Liver (tissue), 3 donors: ENCODE results near the gene GPX4.
A peak's percentile ranks its signal among the peaks of the same experiment; 100 is the strongest.

Experiments used
- CTCF ChIP-seq: fragments of 150-350 bp; IDR thresholded peaks from 2 replicates; pipeline ENCODE4 v1.5.1; 2017; ENCODE audit warnings: improper control_type of control experiment, low read depth, low read length; ENCODE audit not compliant: missing input control
- HNF4G ChIP-seq: IDR thresholded peaks from 2 replicates; pipeline ENCODE4 v1.6.1; 2016; ENCODE audit warnings: antibody characterized with exemption
- JUND ChIP-seq, 2 donors: IDR thresholded peaks; 2 replicates each; pipeline ENCODE4 v1.6.1; 2016; ENCODE audit warnings: antibody characterized with exemption in 2 of 2
- NR2F2 ChIP-seq: IDR thresholded peaks from 2 replicates; pipeline ENCODE4 v1.6.1; 2016; ENCODE audit warnings: antibody characterized with exemption
- RAD21 ChIP-seq, 2 donors: IDR thresholded peaks; 2 replicates each; pipeline ENCODE4 v1.6.1; 2016; ENCODE audit warnings: antibody characterized with exemption in 2 of 2, mild to moderate bottlenecking in 2 of 2
- REST ChIP-seq: IDR thresholded peaks from 2 replicates; pipeline ENCODE4 v1.6.1; 2016; ENCODE audit warnings: antibody characterized with exemption, mild to moderate bottlenecking
- SP1 ChIP-seq: IDR thresholded peaks from 2 replicates; pipeline ENCODE4 v1.6.1; 2018; ENCODE audit warnings: antibody characterized with exemption, mild to moderate bottlenecking
- TAF1 ChIP-seq: conservative IDR thresholded peaks from 2 replicates; pipeline ENCODE4 v1.6.1; 2016; ENCODE audit warnings: antibody characterized with exemption, mild to moderate bottlenecking
- YY1 ChIP-seq: IDR thresholded peaks from 2 replicates; pipeline ENCODE4 v1.6.1; 2016; ENCODE audit warnings: antibody characterized with exemption, mild to moderate bottlenecking
- ZBTB33 ChIP-seq: IDR thresholded peaks from 2 replicates; pipeline ENCODE4 v1.6.1; 2016; ENCODE audit warnings: antibody characterized with exemption
- TF ChIP-seq, protein P1 (sequence below): IDR thresholded peaks from 2 replicates; pipeline ENCODE4 v1.6.1; 2016; ENCODE audit warnings: antibody characterized with exemption
- TF ChIP-seq, protein P2 (sequence below): IDR thresholded peaks from 2 replicates; pipeline ENCODE4 v1.6.1; 2016; ENCODE audit warnings: antibody characterized with exemption
- donor health status: healthy.
- donor health status: healthy.

DNA sequence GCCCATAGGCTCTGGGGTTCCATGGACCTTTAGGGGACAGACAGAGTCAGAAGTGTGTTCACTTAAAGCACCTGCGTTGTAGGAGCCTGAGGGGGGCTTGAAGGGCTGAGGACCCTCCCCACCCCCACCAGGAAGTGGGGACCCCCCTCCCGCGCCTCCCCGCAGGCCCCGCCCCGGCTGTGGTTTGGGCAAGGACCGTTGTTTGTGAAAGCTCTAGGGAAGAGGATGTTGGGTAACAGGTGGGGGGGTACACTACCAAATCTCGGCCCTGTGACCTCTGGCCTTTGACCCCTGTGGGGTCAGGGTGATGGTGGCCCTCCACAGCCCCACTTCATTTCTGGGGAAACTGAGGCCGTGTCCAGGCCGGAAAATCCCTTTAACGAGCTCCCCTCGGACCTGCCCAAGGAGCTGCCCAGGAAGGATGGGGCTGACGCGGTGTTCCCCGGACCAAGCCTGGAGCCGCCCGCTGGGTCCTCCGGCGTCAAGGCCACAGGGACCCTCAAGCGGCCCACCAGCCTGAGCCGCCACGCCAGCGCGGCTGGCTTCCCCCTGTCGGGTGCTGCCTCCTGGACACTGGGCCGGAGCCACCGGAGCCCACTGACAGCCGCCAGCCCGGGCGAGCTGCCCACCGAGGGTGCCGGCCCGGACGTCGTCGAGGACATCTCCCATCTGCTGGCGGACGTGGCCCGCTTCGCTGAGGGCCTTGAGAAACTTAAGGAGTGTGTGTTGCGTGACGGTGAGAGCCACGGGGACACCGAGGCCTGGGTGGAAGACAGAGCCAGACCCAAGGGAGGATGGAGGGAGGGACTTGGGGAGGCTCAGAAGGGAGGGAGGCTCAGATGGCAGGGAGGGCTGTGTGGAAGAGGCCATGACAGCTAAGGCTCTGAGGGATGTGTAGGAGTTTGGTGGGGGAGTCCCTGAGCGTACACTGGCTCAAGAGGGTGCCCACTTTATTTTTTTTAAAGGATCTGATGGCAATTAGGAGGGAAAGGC, 35.5 kb upstream of the GPX4 start:
- no peak for TF ChIP-seq CTCF
- TF ChIP-seq RAD21 (IDR thresholded peaks at IDR 0.05): no peak
- TF ChIP-seq REST: no peak
- TF ChIP-seq, protein P1, sequence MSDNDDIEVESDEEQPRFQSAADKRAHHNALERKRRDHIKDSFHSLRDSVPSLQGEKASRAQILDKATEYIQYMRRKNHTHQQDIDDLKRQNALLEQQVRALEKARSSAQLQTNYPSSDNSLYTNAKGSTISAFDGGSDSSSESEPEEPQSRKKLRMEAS: no peak
- no peak for TF ChIP-seq ZBTB33
- no peak for TF ChIP-seq JUND (IDR thresholded peaks at IDR 0.05)
- TF ChIP-seq, protein P2, sequence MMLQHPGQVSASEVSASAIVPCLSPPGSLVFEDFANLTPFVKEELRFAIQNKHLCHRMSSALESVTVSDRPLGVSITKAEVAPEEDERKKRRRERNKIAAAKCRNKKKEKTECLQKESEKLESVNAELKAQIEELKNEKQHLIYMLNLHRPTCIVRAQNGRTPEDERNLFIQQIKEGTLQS: no peak
- no peak for TF ChIP-seq YY1
- no peak for TF ChIP-seq TAF1
- peak; percentile 73 for TF ChIP-seq NR2F2
- no peak for TF ChIP-seq SP1
- TF ChIP-seq HNF4G: no peak
